Smooth muscle cell (in vitro differentiated cells): Measurements from ENCODE around the gene FBXL7. TPM values are rescaled to one million over a fixed set of nuclear protein-coding genes. Genes with fewer than 3 reads are reported as not detected.

Experiments
- DNase-seq: peaks from one replicate; lab custom pipeline; 2025; ENCODE audit not compliant: unreplicated experiment; lab: John Stamatoyannopoulos, UW
- H2AFZ ChIP-seq: fragments of 200-600 bp; sonication (generic); 2 replicates; pipeline ENCODE4 v1.6.0; 2016; ENCODE audit warnings: antibody characterized with exemption, low read depth, mild to moderate bottlenecking
- H3F3A ChIP-seq: fragments of 200-600 bp; sonication (generic); 2 replicates; pipeline ENCODE4 v1.6.0; 2017; ENCODE audit warnings: antibody characterized with exemption, low read depth
- H3K27ac ChIP-seq: fragments of 200-600 bp; sonication (generic); 2 replicates; pipeline ENCODE4 v1.5.1; 2016; ENCODE audit warnings: low read depth, mild to moderate bottlenecking
- H3K27me3 ChIP-seq: fragments of 200-600 bp; sonication (generic); 2 replicates; pipeline ENCODE4 v1.6.1; 2016; ENCODE audit warnings: low read depth, mild to moderate bottlenecking
- H3K36me3 ChIP-seq: fragments of 200-600 bp; sonication (generic); 2 replicates; pipeline ENCODE4 v1.5.1; 2016; ENCODE audit warnings: low read depth
- H3K4me1 ChIP-seq: fragments of 200-600 bp; sonication (generic); 2 replicates; pipeline ENCODE4 v1.5.1; 2016; ENCODE audit warnings: low read depth
- H3K4me2 ChIP-seq: fragments of 200-600 bp; sonication (generic); 2 replicates; pipeline ENCODE4 v1.6.0; 2016; ENCODE audit warnings: mild to moderate bottlenecking
- H3K4me3 ChIP-seq: fragments of 200-600 bp; sonication (generic); 2 replicates; pipeline ENCODE4 v1.5.1; 2016; ENCODE audit warnings: mild to moderate bottlenecking
- H3K79me2 ChIP-seq: fragments of 200-600 bp; sonication (generic); 2 replicates; pipeline ENCODE4 v1.6.0; 2016; ENCODE audit warnings: low read depth, mild to moderate bottlenecking
- H3K9ac ChIP-seq: fragments of 200-600 bp; sonication (generic); 2 replicates; pipeline ENCODE4 v1.6.0; 2016; ENCODE audit warnings: low read depth
- H3K9me3 ChIP-seq: fragments of 200-600 bp; sonication (generic); replicated peaks from 2 replicates; pipeline ENCODE4 v1.5.1; 2016; ENCODE audit warnings: low read depth
- H4K20me1 ChIP-seq: fragments of 200-600 bp; sonication (generic); 2 replicates; pipeline ENCODE4 v1.6.0; 2016; ENCODE audit warnings: low read depth
- WGBS: methylation state at CpG from one replicate; pipeline ENCODE4 v1.1.7; 2016; ENCODE audit warnings: low lambda C conversion rate; 5-methylcytosine and 5-hydroxymethylcytosine counted together
- polyA plus RNA-seq: library from polyadenylated mRNA; unstranded; fragments of >200 nt; fragmentation: Nextera tagmentation; extraction: Ambion mirVana; gene quantifications from 2 replicates; pipeline ENCODE4 v1.2.1, GENCODE V29; 2016
- total RNA-seq: library from RNA; depleted of rRNA; stranded (reverse); fragments of >200 nt; gene quantifications from 2 replicates; pipeline ENCODE4 v1.2.3, GENCODE V29; 2014
- TF ChIP-seq, protein P1 (sequence below): fragments of 200-600 bp; sonication (generic); IDR thresholded peaks from 2 replicates; pipeline ENCODE4 v1.5.1; 2017; ENCODE audit warnings: borderline replicate concordance, mild to moderate bottlenecking, antibody characterized with exemption; ENCODE audit not compliant: insufficient read depth, poor library complexity, severe bottlenecking

The FBXL7 gene
- total and polyA plus RNA-seq, 2 experiments from 2014 or later = 20.2 to 21.0 TPM

DNA sequence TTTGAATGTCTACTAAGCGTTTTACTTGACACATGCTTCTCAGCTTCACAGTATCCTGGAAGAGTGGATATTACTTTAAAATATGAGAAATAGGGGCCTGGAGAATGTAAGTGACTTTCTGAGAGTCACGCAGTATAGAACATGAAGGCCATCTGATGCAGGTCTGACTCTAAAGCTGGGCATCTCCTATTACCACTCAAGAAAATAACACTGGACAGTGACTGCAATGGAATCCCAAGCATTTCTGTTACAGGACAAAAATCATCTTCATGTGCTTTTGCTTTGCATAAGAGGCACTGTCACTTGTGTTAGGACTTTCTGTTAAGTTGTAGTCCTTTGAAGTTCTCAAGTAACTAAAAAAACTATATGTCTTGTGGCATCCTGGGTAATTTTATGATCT, 335.5 kb downstream of the FBXL7 start:
- no peak overlapping the region for H2AFZ ChIP-seq
- no peak overlapping the region for H3K9ac ChIP-seq
- no peaks in the 10 kb centered on the region for H3K79me2 ChIP-seq
- H3K27me3 ChIP-seq = no peaks in the 10 kb centered on the region
- H3K36me3 ChIP-seq = no peaks in the 10 kb centered on the region
- 64% methylated on average over 2 of the region's 2 CpGs for WGBS
- DNase-seq = no peak
- H3K9me3 ChIP-seq = no peaks in the 10 kb centered on the region
- H3K4me1 ChIP-seq = peaks cover 5% of the 10 kb centered on the region
- H3K27ac ChIP-seq = peak overlapping the region; percentile 50
- no peaks in the 10 kb centered on the region for H3F3A ChIP-seq
- TF ChIP-seq, protein P1, sequence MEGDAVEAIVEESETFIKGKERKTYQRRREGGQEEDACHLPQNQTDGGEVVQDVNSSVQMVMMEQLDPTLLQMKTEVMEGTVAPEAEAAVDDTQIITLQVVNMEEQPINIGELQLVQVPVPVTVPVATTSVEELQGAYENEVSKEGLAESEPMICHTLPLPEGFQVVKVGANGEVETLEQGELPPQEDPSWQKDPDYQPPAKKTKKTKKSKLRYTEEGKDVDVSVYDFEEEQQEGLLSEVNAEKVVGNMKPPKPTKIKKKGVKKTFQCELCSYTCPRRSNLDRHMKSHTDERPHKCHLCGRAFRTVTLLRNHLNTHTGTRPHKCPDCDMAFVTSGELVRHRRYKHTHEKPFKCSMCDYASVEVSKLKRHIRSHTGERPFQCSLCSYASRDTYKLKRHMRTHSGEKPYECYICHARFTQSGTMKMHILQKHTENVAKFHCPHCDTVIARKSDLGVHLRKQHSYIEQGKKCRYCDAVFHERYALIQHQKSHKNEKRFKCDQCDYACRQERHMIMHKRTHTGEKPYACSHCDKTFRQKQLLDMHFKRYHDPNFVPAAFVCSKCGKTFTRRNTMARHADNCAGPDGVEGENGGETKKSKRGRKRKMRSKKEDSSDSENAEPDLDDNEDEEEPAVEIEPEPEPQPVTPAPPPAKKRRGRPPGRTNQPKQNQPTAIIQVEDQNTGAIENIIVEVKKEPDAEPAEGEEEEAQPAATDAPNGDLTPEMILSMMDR = no peak
- H3K4me2 ChIP-seq = peak overlapping the region; percentile 68
- H4K20me1 ChIP-seq = peaks cover 48% of the 10 kb centered on the region
- H3K4me3 ChIP-seq = no peak overlapping the region

GRCh38 chr5:15837551-15838289, 337.7 kb downstream of the FBXL7 start:
- Histone ChIP-seq H2AFZ (no peak overlapping the region), H3K79me2 (peaks cover 3% of the 10 kb centered on the region), H3K9ac (no peak overlapping the region), H3K4me1 (peaks cover 5% of the 10 kb centered on the region), H4K20me1 (peaks cover 34% of the 10 kb centered on the region), H3K9me3 (no peaks in the 10 kb centered on the region), H3K27ac (no peak overlapping the region), H3K36me3 (no peaks in the 10 kb centered on the region), H3K27me3 (no peaks in the 10 kb centered on the region), H3F3A (no peaks in the 10 kb centered on the region), H3K4me3 (no peak overlapping the region), H3K4me2 (peak overlapping the region; percentile 21)
- 35% methylated on average over 2 of the region's 2 CpGs for WGBS
- DNase-seq = no peak
- TF ChIP-seq, protein P1 = no peak

- H3K36me3 ChIP-seq = no peaks in the 10 kb centered on the region
- TF ChIP-seq, protein P1 = no peak
- H3K79me2 ChIP-seq = peaks cover 8% of the 10 kb centered on the region
- no peaks in the 10 kb centered on the region for H3K4me1 ChIP-seq
- peaks cover 46% of the 10 kb centered on the region for H4K20me1 ChIP-seq
- H3K9me3 ChIP-seq = no peaks in the 10 kb centered on the region
- H3K4me3 ChIP-seq = no peak overlapping the region
- no peak overlapping the region for H2AFZ ChIP-seq
- no peak overlapping the region for H3K4me2 ChIP-seq
- no peak overlapping the region for H3K9ac ChIP-seq
- 88% methylated on average over 4 of the region's 4 CpGs for WGBS
- no peak overlapping the region for H3K27ac ChIP-seq
- H3F3A ChIP-seq = no peaks in the 10 kb centered on the region
- DNase-seq = no peak
- no peaks in the 10 kb centered on the region for H3K27me3 ChIP-seq
These were observed 344.3 kb downstream of the FBXL7 start for GRCh38 chr5:15844253-15844652.

GRCh38 chr5:15844871-15845270, 344.9 kb downstream of the FBXL7 start:
- Histone ChIP-seq H3K4me2 (no peak overlapping the region), H3K36me3 (no peaks in the 10 kb centered on the region), H3K27ac (no peak overlapping the region), H2AFZ (no peak overlapping the region), H3K79me2 (peaks cover 13% of the 10 kb centered on the region), H3K9me3 (no peaks in the 10 kb centered on the region), H3K4me3 (no peak overlapping the region), H3K9ac (no peak overlapping the region), H3K27me3 (no peaks in the 10 kb centered on the region), H4K20me1 (peaks cover 50% of the 10 kb centered on the region), H3K4me1 (no peaks in the 10 kb centered on the region), H3F3A (no peaks in the 10 kb centered on the region)
- DNase-seq = no peak
- TF ChIP-seq, protein P1 = no peak
- 91% methylated on average over 3 of the region's 3 CpGs for WGBS
